Ishikawa (cell line): ENCODE results near the gene MND1.

Source experiments
- EP300 ChIP-seq: IDR thresholded peaks from 2 replicates; pipeline ENCODE4 v1.6.1; 2012; ENCODE audit warnings: borderline replicate concordance
- MAX ChIP-seq: IDR thresholded peaks from 2 replicates; pipeline ENCODE4 v1.6.1; 2012
- RAD21 ChIP-seq: IDR thresholded peaks from 2 replicates; pipeline ENCODE4 v1.6.1; 2012; ENCODE audit warnings: low read depth
- REST ChIP-seq: IDR thresholded peaks from 2 replicates; pipeline ENCODE4 v1.6.1; 2012; ENCODE audit warnings: low read depth, mild to moderate bottlenecking

- TF ChIP-seq RAD21 (no peak), EP300 (no peak), REST (no peak), MAX (no peak)
Observed at GRCh38 chr4:153453402-153453801, 108.9 kb downstream of the MND1 start.
